SK-N-SH treated with all-trans-retinoic acid at 6 μM for 48 hours (cell line): ENCODE measurements around the gene PDCD11.

Experiments used
- CREB5 ChIP-seq: fragments of 250-450 bp; sonication (Bioruptor Pico); IDR thresholded peaks from 2 replicates; pipeline ENCODE4 v1.5.1; 2020; ENCODE audit warnings: low read depth, mild to moderate bottlenecking, moderate library complexity
- CSDC2 ChIP-seq: fragments of 250-450 bp; sonication (Bioruptor Pico); IDR thresholded peaks from 2 replicates; pipeline ENCODE4 v1.5.0; 2020; ENCODE audit warnings: mild to moderate bottlenecking, moderate library complexity
- ESRRG ChIP-seq: fragments of 250-450 bp; sonication (Bioruptor Pico); IDR thresholded peaks from 2 replicates; pipeline ENCODE4 v1.6.1; 2021; ENCODE audit warnings: mild to moderate bottlenecking
- GLIS3 ChIP-seq: fragments of 250-450 bp; sonication (Bioruptor Pico); IDR thresholded peaks from 2 replicates; pipeline ENCODE4 v1.5.0; 2020; ENCODE audit warnings: mild to moderate bottlenecking, moderate library complexity
- OSR1 ChIP-seq: fragments of 250-450 bp; sonication (Bioruptor Pico); IDR thresholded peaks from 2 replicates; pipeline ENCODE4 v1.8.0; 2022; ENCODE audit warnings: moderate library complexity, mild to moderate bottlenecking, inconsistent platforms
- POU6F1 ChIP-seq: fragments of 250-450 bp; sonication (Bioruptor Pico); IDR thresholded peaks from 2 replicates; pipeline ENCODE4 v1.8.0; 2021; ENCODE audit warnings: low read depth, mild to moderate bottlenecking, moderate library complexity, borderline replicate concordance
- RARB ChIP-seq: fragments of 250-450 bp; sonication (Bioruptor Pico); IDR thresholded peaks from 2 replicates; pipeline ENCODE4 v1.8.0; 2021; ENCODE audit warnings: mild to moderate bottlenecking, moderate library complexity
- SNAI2 ChIP-seq: fragments of 250-450 bp; sonication (Bioruptor Pico); IDR thresholded peaks from 2 replicates; pipeline ENCODE4 v1.5.0; 2020; ENCODE audit warnings: mild to moderate bottlenecking, moderate library complexity
- TOX ChIP-seq: fragments of 250-450 bp; sonication (Bioruptor Pico); IDR thresholded peaks from 2 replicates; pipeline ENCODE4 v1.8.0; 2021; ENCODE audit warnings: mild to moderate bottlenecking, moderate library complexity, borderline replicate concordance
- TF ChIP-seq, protein P1 (sequence below): fragments of 250-450 bp; sonication (Bioruptor Pico); IDR thresholded peaks from 2 replicates; pipeline ENCODE4 v1.8.0; 2020; ENCODE audit warnings: mild to moderate bottlenecking, moderate library complexity, borderline replicate concordance
- TF ChIP-seq, protein P2 (sequence below): fragments of 250-450 bp; sonication (Bioruptor Pico); IDR thresholded peaks from 2 replicates; pipeline ENCODE4 v1.5.1; 2021; ENCODE audit warnings: mild to moderate bottlenecking, moderate library complexity

DNA sequence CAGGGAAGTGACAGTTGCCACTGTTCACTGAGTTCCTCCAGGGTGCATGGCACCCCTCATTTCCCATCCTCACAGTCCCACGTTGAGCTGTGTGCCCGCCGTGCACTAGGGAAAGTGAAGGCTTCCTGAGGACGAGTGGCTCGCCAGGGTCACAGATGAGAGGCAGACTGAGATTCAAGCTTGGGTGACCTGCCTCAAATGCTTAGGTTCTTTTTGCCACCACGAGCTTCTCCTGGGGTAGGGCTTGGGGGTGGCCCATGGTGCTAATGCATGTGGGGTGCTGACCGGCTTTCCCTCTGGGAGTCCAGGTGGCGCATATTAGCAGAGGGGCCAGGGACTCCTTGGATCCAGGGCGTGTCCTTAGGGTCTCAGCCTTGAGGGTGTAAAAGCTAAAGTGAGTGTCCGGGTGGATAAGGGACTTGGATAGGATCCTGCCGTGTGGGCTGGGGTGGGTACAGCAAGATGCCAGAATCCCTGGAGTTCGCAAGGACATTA is 53.8 kb downstream of the PDCD11 start:
- TF ChIP-seq ESRRG (CRISPR knock-in tag) = no peak
- no peak for TF ChIP-seq CSDC2 (CRISPR knock-in tag)
- TF ChIP-seq, protein P1, sequence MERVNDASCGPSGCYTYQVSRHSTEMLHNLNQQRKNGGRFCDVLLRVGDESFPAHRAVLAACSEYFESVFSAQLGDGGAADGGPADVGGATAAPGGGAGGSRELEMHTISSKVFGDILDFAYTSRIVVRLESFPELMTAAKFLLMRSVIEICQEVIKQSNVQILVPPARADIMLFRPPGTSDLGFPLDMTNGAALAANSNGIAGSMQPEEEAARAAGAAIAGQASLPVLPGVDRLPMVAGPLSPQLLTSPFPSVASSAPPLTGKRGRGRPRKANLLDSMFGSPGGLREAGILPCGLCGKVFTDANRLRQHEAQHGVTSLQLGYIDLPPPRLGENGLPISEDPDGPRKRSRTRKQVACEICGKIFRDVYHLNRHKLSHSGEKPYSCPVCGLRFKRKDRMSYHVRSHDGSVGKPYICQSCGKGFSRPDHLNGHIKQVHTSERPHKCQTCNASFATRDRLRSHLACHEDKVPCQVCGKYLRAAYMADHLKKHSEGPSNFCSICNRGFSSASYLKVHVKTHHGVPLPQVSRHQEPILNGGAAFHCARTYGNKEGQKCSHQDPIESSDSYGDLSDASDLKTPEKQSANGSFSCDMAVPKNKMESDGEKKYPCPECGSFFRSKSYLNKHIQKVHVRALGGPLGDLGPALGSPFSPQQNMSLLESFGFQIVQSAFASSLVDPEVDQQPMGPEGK (CRISPR knock-in tag) = no peak
- no peak for TF ChIP-seq GLIS3
- TF ChIP-seq CREB5 (CRISPR knock-in tag) = no peak
- TF ChIP-seq POU6F1 = no peak
- TF ChIP-seq OSR1 (CRISPR knock-in tag) = no peak
- TF ChIP-seq, protein P2, sequence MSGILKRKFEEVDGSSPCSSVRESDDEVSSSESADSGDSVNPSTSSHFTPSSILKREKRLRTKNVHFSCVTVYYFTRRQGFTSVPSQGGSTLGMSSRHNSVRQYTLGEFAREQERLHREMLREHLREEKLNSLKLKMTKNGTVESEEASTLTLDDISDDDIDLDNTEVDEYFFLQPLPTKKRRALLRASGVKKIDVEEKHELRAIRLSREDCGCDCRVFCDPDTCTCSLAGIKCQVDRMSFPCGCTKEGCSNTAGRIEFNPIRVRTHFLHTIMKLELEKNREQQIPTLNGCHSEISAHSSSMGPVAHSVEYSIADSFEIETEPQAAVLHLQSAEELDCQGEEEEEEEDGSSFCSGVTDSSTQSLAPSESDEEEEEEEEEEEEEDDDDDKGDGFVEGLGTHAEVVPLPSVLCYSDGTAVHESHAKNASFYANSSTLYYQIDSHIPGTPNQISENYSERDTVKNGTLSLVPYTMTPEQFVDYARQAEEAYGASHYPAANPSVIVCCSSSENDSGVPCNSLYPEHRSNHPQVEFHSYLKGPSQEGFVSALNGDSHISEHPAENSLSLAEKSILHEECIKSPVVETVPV = no peak
- TF ChIP-seq SNAI2 (CRISPR knock-in tag) = no peak
- TF ChIP-seq TOX (CRISPR knock-in tag) = no peak
- TF ChIP-seq RARB (CRISPR knock-in tag) = no peak
